IMR-90 (cell line): Measurements from ENCODE around the gene AP1S2.

ENCODE experiments used
- CEBPB ChIP-seq: IDR thresholded peaks from 2 replicates; pipeline ENCODE4 v1.6.1; 2012; ENCODE audit warnings: low read depth, low read length, improper control_type of control experiment
- MAFK ChIP-seq: IDR thresholded peaks from 2 replicates; pipeline ENCODE4 v1.6.1; 2012; ENCODE audit warnings: low read depth, low read length, improper control_type of control experiment
- RFX5 ChIP-seq: IDR thresholded peaks from 2 replicates; pipeline ENCODE4 v1.8.0; 2012; ENCODE audit warnings: low read depth, mild to moderate bottlenecking, low read length, moderate library complexity
- TF ChIP-seq, protein P1 (sequence below): conservative IDR thresholded peaks from 2 replicates; pipeline ENCODE4 v1.5.1; 2012; ENCODE audit warnings: mild to moderate bottlenecking, low read depth, low read length, improper control_type of control experiment

- TF ChIP-seq MAFK (no peak), RFX5 (no peak), CEBPB (no peak)
- TF ChIP-seq, protein P1, sequence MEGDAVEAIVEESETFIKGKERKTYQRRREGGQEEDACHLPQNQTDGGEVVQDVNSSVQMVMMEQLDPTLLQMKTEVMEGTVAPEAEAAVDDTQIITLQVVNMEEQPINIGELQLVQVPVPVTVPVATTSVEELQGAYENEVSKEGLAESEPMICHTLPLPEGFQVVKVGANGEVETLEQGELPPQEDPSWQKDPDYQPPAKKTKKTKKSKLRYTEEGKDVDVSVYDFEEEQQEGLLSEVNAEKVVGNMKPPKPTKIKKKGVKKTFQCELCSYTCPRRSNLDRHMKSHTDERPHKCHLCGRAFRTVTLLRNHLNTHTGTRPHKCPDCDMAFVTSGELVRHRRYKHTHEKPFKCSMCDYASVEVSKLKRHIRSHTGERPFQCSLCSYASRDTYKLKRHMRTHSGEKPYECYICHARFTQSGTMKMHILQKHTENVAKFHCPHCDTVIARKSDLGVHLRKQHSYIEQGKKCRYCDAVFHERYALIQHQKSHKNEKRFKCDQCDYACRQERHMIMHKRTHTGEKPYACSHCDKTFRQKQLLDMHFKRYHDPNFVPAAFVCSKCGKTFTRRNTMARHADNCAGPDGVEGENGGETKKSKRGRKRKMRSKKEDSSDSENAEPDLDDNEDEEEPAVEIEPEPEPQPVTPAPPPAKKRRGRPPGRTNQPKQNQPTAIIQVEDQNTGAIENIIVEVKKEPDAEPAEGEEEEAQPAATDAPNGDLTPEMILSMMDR: no peak
Observed at GRCh38 chrX:15834827-15835595, 19.6 kb downstream of the AP1S2 start.
